Fibroblast of lung (primary cell): Measurements from ENCODE around the gene NFATC2.

ENCODE experiments used
- EZH2 ChIP-seq: IDR thresholded peaks from 2 replicates; pipeline ENCODE4 v1.5.1; 2012; ENCODE audit warnings: low read length, control low read depth, mild to moderate bottlenecking; ENCODE audit errors: missing control alignments
- TF ChIP-seq, protein P1 (sequence below), 2 donors: IDR thresholded peaks in 1 of 2; conservative IDR thresholded peaks in 1 of 2; 1 replicate in 1 of 2; 2 replicates in 1 of 2; pipeline ENCODE4 v1.5.1; 2011 to 2012; ENCODE audit warnings: low read length in 2 of 2, control low read depth in 1 of 2, inconsistent platforms in 1 of 2, low read depth in 1 of 2, mild to moderate bottlenecking in 1 of 2

- TF ChIP-seq, protein P1, sequence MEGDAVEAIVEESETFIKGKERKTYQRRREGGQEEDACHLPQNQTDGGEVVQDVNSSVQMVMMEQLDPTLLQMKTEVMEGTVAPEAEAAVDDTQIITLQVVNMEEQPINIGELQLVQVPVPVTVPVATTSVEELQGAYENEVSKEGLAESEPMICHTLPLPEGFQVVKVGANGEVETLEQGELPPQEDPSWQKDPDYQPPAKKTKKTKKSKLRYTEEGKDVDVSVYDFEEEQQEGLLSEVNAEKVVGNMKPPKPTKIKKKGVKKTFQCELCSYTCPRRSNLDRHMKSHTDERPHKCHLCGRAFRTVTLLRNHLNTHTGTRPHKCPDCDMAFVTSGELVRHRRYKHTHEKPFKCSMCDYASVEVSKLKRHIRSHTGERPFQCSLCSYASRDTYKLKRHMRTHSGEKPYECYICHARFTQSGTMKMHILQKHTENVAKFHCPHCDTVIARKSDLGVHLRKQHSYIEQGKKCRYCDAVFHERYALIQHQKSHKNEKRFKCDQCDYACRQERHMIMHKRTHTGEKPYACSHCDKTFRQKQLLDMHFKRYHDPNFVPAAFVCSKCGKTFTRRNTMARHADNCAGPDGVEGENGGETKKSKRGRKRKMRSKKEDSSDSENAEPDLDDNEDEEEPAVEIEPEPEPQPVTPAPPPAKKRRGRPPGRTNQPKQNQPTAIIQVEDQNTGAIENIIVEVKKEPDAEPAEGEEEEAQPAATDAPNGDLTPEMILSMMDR (conservative IDR thresholded peaks at IDR 0.05 in 1 of 2, IDR thresholded peaks at IDR 0.05 in 1 of 2; ENCODE audit: low read depth in 1 of 2, low read length in 2 of 2) = no peak
- TF ChIP-seq EZH2 = no peak
Observed at GRCh38 chr20:51529081-51529681, 13.3 kb downstream of the NFATC2 start.
